Fibroblast of lung (primary cell): ENCODE results near the gene DLG2. TPM values are rescaled to one million over a fixed set of nuclear protein-coding genes. Genes with fewer than 3 reads are reported as not detected.

ENCODE experiments used
- DNase-seq, 2 donors: peaks; one replicate each; pipeline versions ENCODE4 v3.0.0 to v3.0.0-alpha.2; 2010; ENCODE audit warnings: low read depth in 2 of 2
- H2AFZ ChIP-seq: 2 replicates; pipeline ENCODE4 v1.5.1; 2012; ENCODE audit warnings: low read length, control low read depth, inconsistent platforms
- H3K27ac ChIP-seq: 2 replicates; pipeline ENCODE4 v1.5.1; 2011; ENCODE audit warnings: low read length, control low read depth; ENCODE audit not compliant: insufficient read depth
- H3K27me3 ChIP-seq: 2 replicates; pipeline ENCODE4 v1.5.1; 2011; ENCODE audit warnings: mild to moderate bottlenecking, low read length; ENCODE audit not compliant: control insufficient read depth, insufficient read depth
- H3K36me3 ChIP-seq: 2 replicates; pipeline ENCODE4 v1.5.1; 2011; ENCODE audit warnings: low read length; ENCODE audit not compliant: control insufficient read depth, insufficient read depth
- H3K4me1 ChIP-seq: 2 replicates; pipeline ENCODE4 v1.5.1; 2011; ENCODE audit warnings: low read length; ENCODE audit not compliant: control insufficient read depth, insufficient read depth; ENCODE audit errors: extremely low read depth
- H3K4me2 ChIP-seq: 2 replicates; pipeline ENCODE4 v1.5.1; 2011; ENCODE audit warnings: low read length, control low read depth; ENCODE audit not compliant: insufficient read depth; ENCODE audit errors: extremely low read depth
- H3K4me3 ChIP-seq, 4 experiments: fragments of 200-600 bp in 1 of 4; sonication (generic) in 1 of 4; replicated peaks in 1 of 4; 2 replicates each; pipeline ENCODE4 v1.5.1; 2011 to 2016; ENCODE audit warnings: low read length in 4 of 4, low read depth in 3 of 4, mild to moderate bottlenecking in 3 of 4, control low read depth in 2 of 4, inconsistent platforms in 1 of 4, mixed read lengths in 1 of 4; ENCODE audit not compliant: insufficient read depth in 1 of 4; ENCODE audit errors: control extremely low read depth in 1 of 4
- H3K79me2 ChIP-seq: 2 replicates; pipeline ENCODE4 v1.5.1; 2012; ENCODE audit warnings: mild to moderate bottlenecking, low read length, inconsistent platforms; ENCODE audit not compliant: control insufficient read depth, insufficient read depth
- H3K9ac ChIP-seq: 2 replicates; pipeline ENCODE4 v1.5.1; 2011; ENCODE audit warnings: mild to moderate bottlenecking, low read length, control low read depth; ENCODE audit not compliant: insufficient read depth
- H3K9me3 ChIP-seq: 2 replicates; pipeline ENCODE4 v1.5.1; 2012; ENCODE audit warnings: low read depth, low read length; ENCODE audit not compliant: control insufficient read depth, insufficient read depth
- H4K20me1 ChIP-seq: 2 replicates; pipeline ENCODE4 v1.5.1; 2011; ENCODE audit warnings: low read length; ENCODE audit not compliant: control insufficient read depth, insufficient read depth; ENCODE audit errors: extremely low read depth
- CTCF ChIP-seq, 2 donors: IDR thresholded peaks in 1 of 2; conservative IDR thresholded peaks in 1 of 2; 1 replicate in 1 of 2; 2 replicates in 1 of 2; pipeline ENCODE4 v1.5.1; 2011 to 2012; ENCODE audit warnings: low read length in 2 of 2, control low read depth in 1 of 2, inconsistent platforms in 1 of 2, low read depth in 1 of 2, mild to moderate bottlenecking in 1 of 2
- EZH2 ChIP-seq: IDR thresholded peaks from 2 replicates; pipeline ENCODE4 v1.5.1; 2012; ENCODE audit warnings: low read length, control low read depth, mild to moderate bottlenecking; ENCODE audit errors: missing control alignments
- polyA plus RNA-seq, 2 donors: library from polyadenylated mRNA; depleted of rRNA in 1 of 2; stranded (reverse) in 1 of 2; unstranded in 1 of 2; fragments of >200 nt; gene quantifications; 2 replicates each; pipeline ENCODE4 v1.2.1, GENCODE V29; 2011 to 2012; ENCODE audit warnings: missing spikeins in 1 of 2
- total RNA-seq: library from RNA; depleted of rRNA; stranded (reverse); fragments of >200 nt; gene quantifications from 2 replicates; pipeline ENCODE4 v1.2.1, GENCODE V29; 2014

The DLG2 gene
- total and polyA plus RNA-seq, 2 donors (not counting 1 experiment from before 2014, with no cell fraction given): 0.77 to 2.3 TPM

DNA sequence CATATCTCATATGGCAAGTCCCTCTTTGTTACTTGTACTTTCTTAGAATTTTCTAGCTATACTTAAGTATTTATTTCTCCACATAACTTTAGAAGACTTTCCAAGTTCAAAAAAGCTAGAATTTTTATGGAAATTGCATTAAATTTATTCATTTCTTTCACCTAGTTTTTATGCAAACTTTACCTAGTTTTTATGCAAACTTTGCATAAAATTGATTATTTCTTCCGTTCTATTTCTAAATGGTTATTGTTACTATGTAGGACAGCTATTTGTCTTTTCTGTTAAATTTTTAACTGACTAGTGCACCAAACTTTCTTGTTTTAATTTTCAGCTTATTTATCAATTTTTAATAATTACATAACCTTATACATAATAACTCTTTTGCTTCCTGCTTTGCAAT is 41.0 kb upstream of the DLG2 start:
- no peaks in the 10 kb centered on the region for H3K4me1 ChIP-seq
- TF ChIP-seq EZH2 (no peak), CTCF (conservative IDR thresholded peaks at IDR 0.05 in 1 of 2, IDR thresholded peaks at IDR 0.05 in 1 of 2; ENCODE audit: low read depth in 1 of 2, low read length in 2 of 2) (no peak)
- no peaks in the 10 kb centered on the region for H3K27me3 ChIP-seq
- peaks cover 4% of the 10 kb centered on the region for H4K20me1 ChIP-seq
- H3K9ac ChIP-seq: no peak overlapping the region
- no peak overlapping the region for H3K4me3 ChIP-seq
- H3K36me3 ChIP-seq: no peaks in the 10 kb centered on the region
- no peak for DNase-seq
- no peak overlapping the region for H2AFZ ChIP-seq
- H3K79me2 ChIP-seq: peaks cover 13% of the 10 kb centered on the region
- no peak overlapping the region for H3K4me2 ChIP-seq
- no peak overlapping the region for H3K27ac ChIP-seq
- H3K9me3 ChIP-seq: no peaks in the 10 kb centered on the region

GRCh38 chr11:85666687-85667086 is 39.5 kb upstream of the DLG2 start:
- Histone ChIP-seq H3K9ac (no peak overlapping the region), H3K4me1 (peaks cover 2% of the 10 kb centered on the region), H3K4me3 (no peak overlapping the region), H4K20me1 (peaks cover 6% of the 10 kb centered on the region), H2AFZ (no peak overlapping the region), H3K9me3 (no peaks in the 10 kb centered on the region), H3K4me2 (no peak overlapping the region), H3K27ac (no peak overlapping the region), H3K79me2 (peaks cover 27% of the 10 kb centered on the region), H3K27me3 (no peaks in the 10 kb centered on the region), H3K36me3 (peaks cover 2% of the 10 kb centered on the region)
- no peak for TF ChIP-seq EZH2
- TF ChIP-seq CTCF (conservative IDR thresholded peaks at IDR 0.05 in 1 of 2, IDR thresholded peaks at IDR 0.05 in 1 of 2; ENCODE audit: low read depth in 1 of 2, low read length in 2 of 2): no peak
- DNase-seq: no peak

GRCh38 chr11:85665733-85666132 is 38.6 kb upstream of the DLG2 start:
- peak overlapping the region; percentile 51 for H2AFZ ChIP-seq
- H3K4me3 ChIP-seq: no peak overlapping the region
- no peak overlapping the region for H3K9ac ChIP-seq
- DNase-seq: peak in 1 of 2 donors; percentile 42
- peaks cover 2% of the 10 kb centered on the region for H3K36me3 ChIP-seq
- no peaks in the 10 kb centered on the region for H3K9me3 ChIP-seq
- H3K27me3 ChIP-seq: no peaks in the 10 kb centered on the region
- TF ChIP-seq EZH2 (no peak), CTCF (conservative IDR thresholded peaks at IDR 0.05 in 1 of 2, IDR thresholded peaks at IDR 0.05 in 1 of 2; ENCODE audit: low read depth in 1 of 2, low read length in 2 of 2) (no peak)
- peak overlapping the region; percentile 76 for H3K4me2 ChIP-seq
- H3K79me2 ChIP-seq: peaks cover 37% of the 10 kb centered on the region
- peak overlapping the region; percentile 97 for H3K27ac ChIP-seq
- H4K20me1 ChIP-seq: peaks cover 6% of the 10 kb centered on the region
- H3K4me1 ChIP-seq: peaks cover 2% of the 10 kb centered on the region
